Glomerular visceral epithelial cell (primary cell): ENCODE results near the gene INO80.

Experiments
- DNase-seq: peaks from one replicate; pipeline ENCODE4 v3.0.0-alpha.2; 2016; ENCODE audit errors: extremely low spot score

The INO80 gene

DNA sequence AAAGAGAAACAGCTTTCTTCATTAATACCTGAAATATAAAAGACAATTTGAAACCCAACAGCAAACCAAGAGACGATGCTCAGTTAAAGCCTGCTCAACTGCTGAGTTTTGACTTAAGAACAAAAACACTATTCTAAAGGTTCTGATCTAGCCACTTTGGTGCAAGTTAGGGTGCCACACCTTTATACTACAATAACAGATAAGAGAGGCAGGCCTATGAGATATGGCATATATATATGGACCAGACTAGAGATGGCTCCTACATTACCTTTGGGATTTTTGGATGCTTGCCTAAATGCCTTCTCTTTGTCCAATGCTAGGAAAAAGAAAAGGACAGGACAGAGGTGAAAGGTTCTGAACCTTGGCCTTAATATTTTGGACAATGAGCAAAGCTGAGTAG lies 68.6 kb downstream of the INO80 start:
- DNase-seq, result no peak

- DNase-seq, result no peak
Measured at GRCh38 chr15:41043276-41043951, 72.7 kb downstream of the INO80 start.

- DNase-seq, result no peak
Measured at GRCh38 chr15:41042851-41043250, 73.2 kb downstream of the INO80 start.

- no peak for DNase-seq
Measured at GRCh38 chr15:41039121-41039520, 77.0 kb downstream of the INO80 start.

DNA sequence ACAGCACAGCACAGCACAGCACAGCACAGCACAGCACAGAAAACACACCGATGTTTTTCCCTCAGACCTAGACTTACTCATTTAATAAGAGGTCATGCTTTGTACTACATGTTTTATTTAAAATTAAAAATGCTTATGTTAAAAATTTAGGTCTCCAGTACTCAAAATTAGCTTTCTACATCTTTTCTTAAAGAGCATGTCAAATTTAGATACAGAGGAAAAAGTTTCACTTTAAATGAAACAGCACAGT lies 84.1 kb downstream of the INO80 start:
- DNase-seq, result no peak

GRCh38 chr15:41031232-41032078 lies 84.6 kb downstream of the INO80 start:
- no peak for DNase-seq

DNA sequence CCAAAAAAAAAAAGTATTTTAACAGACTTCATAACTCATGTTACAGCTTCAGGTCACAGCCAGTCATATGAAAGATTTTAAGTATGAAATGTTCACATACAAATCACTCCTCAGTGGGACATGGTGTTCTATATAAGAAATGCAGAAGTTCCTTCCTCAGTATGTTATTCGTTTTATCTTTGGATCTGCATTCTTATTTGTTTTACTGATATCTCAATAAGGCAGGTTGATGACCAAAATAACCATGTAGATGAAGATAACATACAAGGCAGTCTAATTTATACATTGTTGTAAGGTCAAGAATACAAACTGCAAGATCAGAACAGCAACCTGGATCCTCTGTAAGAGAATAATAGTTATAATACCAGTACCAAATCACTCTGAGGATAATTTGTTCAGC lies 87.2 kb downstream of the INO80 start:
- DNase-seq, result no peak

DNA sequence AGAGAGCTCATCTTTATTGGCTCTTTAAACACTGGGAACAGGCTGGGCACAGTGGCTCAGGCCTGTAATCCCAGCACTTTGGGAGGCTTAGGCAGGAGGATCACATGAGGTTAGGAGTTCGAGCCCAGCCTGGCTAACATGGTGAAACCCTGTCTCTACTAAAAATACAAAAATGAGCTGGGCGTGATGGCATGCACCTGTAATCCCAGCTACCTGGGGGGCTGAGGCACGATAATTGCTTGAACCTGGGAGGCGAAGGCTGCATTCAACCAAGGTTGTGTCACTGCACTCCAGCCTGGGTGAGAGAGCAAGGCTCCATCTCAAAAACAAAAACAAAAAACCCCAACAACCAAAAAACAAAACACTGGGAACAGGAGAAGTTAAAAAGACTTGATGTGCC lies 90.7 kb downstream of the INO80 start:
- no peak for DNase-seq

DNA sequence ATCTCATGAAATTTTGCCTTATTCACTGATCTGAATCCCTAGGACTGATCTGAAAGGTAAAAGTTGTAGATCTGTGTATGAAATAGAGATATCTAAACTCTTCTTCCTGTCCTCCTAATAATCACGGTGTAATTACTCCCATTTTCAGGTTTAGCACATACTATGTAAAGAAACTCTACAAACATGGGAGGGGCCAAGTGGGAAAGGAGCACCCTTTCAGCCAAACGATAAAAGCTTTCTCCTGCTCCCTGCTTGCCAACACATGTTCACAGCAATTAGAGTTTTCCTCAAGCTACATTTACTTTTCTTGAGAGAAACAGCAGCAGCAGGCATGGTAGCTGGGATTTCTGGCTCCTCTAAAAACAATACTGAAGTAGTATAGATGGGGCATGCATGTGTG lies 91.2 kb downstream of the INO80 start:
- DNase-seq, result no peak

GRCh38 chr15:41024131-41024530 lies 91.9 kb downstream of the INO80 start:
- peak; percentile 29 for DNase-seq

DNA sequence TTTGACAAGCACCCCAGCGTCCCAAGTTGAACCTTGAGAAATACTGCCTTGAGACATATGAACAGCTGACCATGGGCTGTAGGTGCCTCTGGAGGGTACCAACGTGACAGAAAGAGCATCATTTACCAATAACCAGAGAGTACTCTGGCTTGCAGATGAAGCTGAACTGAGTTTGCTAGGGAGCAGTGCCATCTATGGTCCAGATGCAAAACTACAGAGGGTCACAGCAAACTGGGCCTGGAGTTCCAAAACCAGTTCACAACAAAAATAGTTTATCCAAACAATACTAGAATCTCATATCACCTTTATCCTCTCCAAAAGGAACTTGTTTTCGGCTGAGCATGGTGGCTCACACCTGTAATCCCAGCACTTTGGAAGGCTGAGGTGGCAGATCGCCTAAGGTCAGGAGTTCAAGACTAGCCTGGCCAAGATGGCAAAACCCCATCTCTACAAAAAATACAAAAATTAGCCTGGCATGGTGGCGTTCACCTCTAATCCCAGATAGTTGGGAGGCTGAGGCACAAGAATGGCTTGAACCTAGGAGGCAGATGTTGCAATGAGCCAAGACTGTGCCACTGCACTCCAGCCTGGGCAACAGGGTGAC lies 93.5 kb downstream of the INO80 start:
- peak; percentile 46 for DNase-seq

DNA sequence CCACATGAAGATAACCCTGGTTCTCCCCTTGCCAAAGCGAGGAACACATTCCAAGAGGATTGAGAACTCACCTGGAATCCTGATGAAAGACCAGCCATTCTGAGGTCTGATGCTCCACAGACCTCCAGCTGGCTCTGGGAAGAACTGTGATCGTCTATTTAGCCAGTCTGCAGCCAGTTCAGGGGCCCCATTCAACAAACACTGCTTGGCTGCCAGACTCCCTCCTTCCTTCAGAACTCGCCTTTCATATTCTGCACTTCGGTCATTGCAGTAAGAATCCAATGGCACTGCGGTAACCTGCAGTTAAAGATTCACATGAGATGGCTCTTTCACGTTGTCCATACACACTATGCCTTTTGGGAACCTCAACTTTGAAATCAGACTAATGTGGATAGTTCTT lies 95.3 kb downstream of the INO80 start:
- DNase-seq, result no peak

DNA sequence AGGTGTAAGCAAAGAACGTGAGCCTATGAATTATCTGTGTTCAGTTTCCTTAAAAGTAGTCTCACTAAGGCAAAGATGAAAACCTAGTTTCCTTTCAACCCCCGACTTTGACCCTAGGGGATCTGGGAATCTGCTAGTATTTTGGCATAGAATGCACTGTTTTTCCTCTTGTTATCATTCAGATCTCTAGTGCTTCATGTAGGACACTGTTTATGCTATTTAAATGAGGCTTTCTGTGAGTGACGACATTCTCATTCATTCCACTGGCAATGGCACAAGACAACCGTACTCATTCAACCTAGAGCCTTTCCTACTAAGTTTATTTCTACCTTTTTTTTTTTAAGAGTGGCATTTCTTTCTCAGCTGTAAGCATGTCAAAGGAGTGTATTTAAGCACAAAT lies 95.8 kb downstream of the INO80 start:
- no peak for DNase-seq

- DNase-seq, result no peak
Measured at GRCh38 chr15:41019174-41019573, 96.9 kb downstream of the INO80 start.

- no peak for DNase-seq
Measured at GRCh38 chr15:41018534-41018933, 97.5 kb downstream of the INO80 start.

- no peak for DNase-seq
Measured at GRCh38 chr15:41017066-41017735, 98.9 kb downstream of the INO80 start.

- no peak for DNase-seq
Measured at GRCh38 chr15:41013691-41014414, 102.2 kb downstream of the INO80 start.

DNA sequence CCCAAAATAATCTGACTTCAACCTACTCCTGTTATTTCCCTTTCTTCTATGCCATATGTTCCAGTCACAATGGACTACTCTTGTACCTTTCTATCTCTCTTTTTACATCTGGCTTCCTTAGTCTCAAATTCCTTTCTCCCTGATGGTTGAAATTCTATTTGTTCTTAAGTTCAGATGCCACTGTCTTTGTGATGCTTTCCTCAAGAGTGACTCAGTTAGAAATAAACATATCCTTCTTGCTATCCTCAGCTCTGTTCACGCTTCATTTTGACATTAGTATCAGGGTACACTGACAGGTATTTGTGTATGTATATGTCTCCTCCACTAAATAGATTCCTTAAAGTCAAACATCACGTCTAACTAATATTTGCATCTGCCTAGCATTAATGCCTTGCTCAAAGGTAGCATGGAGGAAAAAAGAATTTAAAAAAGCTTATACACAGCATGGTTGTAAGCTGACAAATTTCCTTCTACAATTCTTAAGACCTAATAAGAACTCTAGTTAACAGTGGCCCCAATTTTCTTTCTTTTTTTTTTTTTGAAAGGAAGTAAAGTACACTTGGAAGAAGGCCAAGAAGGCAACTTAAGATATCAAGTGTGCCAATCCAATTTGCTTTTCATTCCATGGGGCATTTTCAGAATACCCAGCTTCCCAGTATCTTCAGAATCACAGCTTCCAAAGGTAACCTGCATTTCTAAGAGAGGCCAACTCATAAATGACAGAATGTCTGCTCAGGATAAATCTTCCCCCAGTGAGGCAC lies 104.8 kb downstream of the INO80 start:
- DNase-seq, result no peak

- no peak for DNase-seq
Measured at GRCh38 chr15:41010345-41010744, 105.7 kb downstream of the INO80 start.

GRCh38 chr15:41006479-41006878 lies 109.6 kb downstream of the INO80 start:
- DNase-seq, result no peak

GRCh38 chr15:41004490-41004889 lies 111.6 kb downstream of the INO80 start:
- DNase-seq, result no peak
